Smooth muscle cell (in vitro differentiated cells): ENCODE results near the gene GPX6. TPM values are rescaled to one million over a fixed set of nuclear protein-coding genes. Genes with fewer than 3 reads are reported as not detected.

Experiments
- DNase-seq: peaks from one replicate; lab custom pipeline; 2025; ENCODE audit not compliant: unreplicated experiment; lab: John Stamatoyannopoulos, UW
- H2AFZ ChIP-seq: fragments of 200-600 bp; sonication (generic); 2 replicates; pipeline ENCODE4 v1.6.0; 2016; ENCODE audit warnings: antibody characterized with exemption, low read depth, mild to moderate bottlenecking
- H3F3A ChIP-seq: fragments of 200-600 bp; sonication (generic); 2 replicates; pipeline ENCODE4 v1.6.0; 2017; ENCODE audit warnings: antibody characterized with exemption, low read depth
- H3K27ac ChIP-seq: fragments of 200-600 bp; sonication (generic); 2 replicates; pipeline ENCODE4 v1.5.1; 2016; ENCODE audit warnings: low read depth, mild to moderate bottlenecking
- H3K27me3 ChIP-seq: fragments of 200-600 bp; sonication (generic); 2 replicates; pipeline ENCODE4 v1.6.1; 2016; ENCODE audit warnings: low read depth, mild to moderate bottlenecking
- H3K36me3 ChIP-seq: fragments of 200-600 bp; sonication (generic); 2 replicates; pipeline ENCODE4 v1.5.1; 2016; ENCODE audit warnings: low read depth
- H3K4me1 ChIP-seq: fragments of 200-600 bp; sonication (generic); 2 replicates; pipeline ENCODE4 v1.5.1; 2016; ENCODE audit warnings: low read depth
- H3K4me2 ChIP-seq: fragments of 200-600 bp; sonication (generic); 2 replicates; pipeline ENCODE4 v1.6.0; 2016; ENCODE audit warnings: mild to moderate bottlenecking
- H3K4me3 ChIP-seq: fragments of 200-600 bp; sonication (generic); 2 replicates; pipeline ENCODE4 v1.5.1; 2016; ENCODE audit warnings: mild to moderate bottlenecking
- H3K79me2 ChIP-seq: fragments of 200-600 bp; sonication (generic); 2 replicates; pipeline ENCODE4 v1.6.0; 2016; ENCODE audit warnings: low read depth, mild to moderate bottlenecking
- H3K9ac ChIP-seq: fragments of 200-600 bp; sonication (generic); 2 replicates; pipeline ENCODE4 v1.6.0; 2016; ENCODE audit warnings: low read depth
- H3K9me3 ChIP-seq: fragments of 200-600 bp; sonication (generic); replicated peaks from 2 replicates; pipeline ENCODE4 v1.5.1; 2016; ENCODE audit warnings: low read depth
- H4K20me1 ChIP-seq: fragments of 200-600 bp; sonication (generic); 2 replicates; pipeline ENCODE4 v1.6.0; 2016; ENCODE audit warnings: low read depth
- WGBS: methylation state at CpG from one replicate; pipeline ENCODE4 v1.1.7; 2016; ENCODE audit warnings: low lambda C conversion rate; 5-methylcytosine and 5-hydroxymethylcytosine counted together
- polyA plus RNA-seq: library from polyadenylated mRNA; unstranded; fragments of >200 nt; fragmentation: Nextera tagmentation; extraction: Ambion mirVana; gene quantifications from 2 replicates; pipeline ENCODE4 v1.2.1, GENCODE V29; 2016
- total RNA-seq: library from RNA; depleted of rRNA; stranded (reverse); fragments of >200 nt; gene quantifications from 2 replicates; pipeline ENCODE4 v1.2.3, GENCODE V29; 2014
- TF ChIP-seq, protein P1 (sequence below): fragments of 200-600 bp; sonication (generic); IDR thresholded peaks from 2 replicates; pipeline ENCODE4 v1.5.1; 2017; ENCODE audit warnings: borderline replicate concordance, mild to moderate bottlenecking, antibody characterized with exemption; ENCODE audit not compliant: insufficient read depth, poor library complexity, severe bottlenecking

GPX6 gene
- total and polyA plus RNA-seq, 2 experiments from 2014 or later = not detected

- 4% methylated on average over 30 of the region's 30 CpGs for WGBS
- H3K27me3 ChIP-seq = no peaks in the 10 kb centered on the region
- TF ChIP-seq, protein P1, sequence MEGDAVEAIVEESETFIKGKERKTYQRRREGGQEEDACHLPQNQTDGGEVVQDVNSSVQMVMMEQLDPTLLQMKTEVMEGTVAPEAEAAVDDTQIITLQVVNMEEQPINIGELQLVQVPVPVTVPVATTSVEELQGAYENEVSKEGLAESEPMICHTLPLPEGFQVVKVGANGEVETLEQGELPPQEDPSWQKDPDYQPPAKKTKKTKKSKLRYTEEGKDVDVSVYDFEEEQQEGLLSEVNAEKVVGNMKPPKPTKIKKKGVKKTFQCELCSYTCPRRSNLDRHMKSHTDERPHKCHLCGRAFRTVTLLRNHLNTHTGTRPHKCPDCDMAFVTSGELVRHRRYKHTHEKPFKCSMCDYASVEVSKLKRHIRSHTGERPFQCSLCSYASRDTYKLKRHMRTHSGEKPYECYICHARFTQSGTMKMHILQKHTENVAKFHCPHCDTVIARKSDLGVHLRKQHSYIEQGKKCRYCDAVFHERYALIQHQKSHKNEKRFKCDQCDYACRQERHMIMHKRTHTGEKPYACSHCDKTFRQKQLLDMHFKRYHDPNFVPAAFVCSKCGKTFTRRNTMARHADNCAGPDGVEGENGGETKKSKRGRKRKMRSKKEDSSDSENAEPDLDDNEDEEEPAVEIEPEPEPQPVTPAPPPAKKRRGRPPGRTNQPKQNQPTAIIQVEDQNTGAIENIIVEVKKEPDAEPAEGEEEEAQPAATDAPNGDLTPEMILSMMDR = peak; percentile 44
- no peaks in the 10 kb centered on the region for H3K36me3 ChIP-seq
- no peak overlapping the region for H3K27ac ChIP-seq
- DNase-seq = peak; percentile 28
- H3F3A ChIP-seq = peaks cover 18% of the 10 kb centered on the region
- H3K4me1 ChIP-seq = peaks cover 12% of the 10 kb centered on the region
- no peaks in the 10 kb centered on the region for H3K79me2 ChIP-seq
- no peak overlapping the region for H3K9ac ChIP-seq
- no peaks in the 10 kb centered on the region for H4K20me1 ChIP-seq
- H3K9me3 ChIP-seq = no peaks in the 10 kb centered on the region
- H2AFZ ChIP-seq = peak overlapping the region; percentile 34
- H3K4me3 ChIP-seq = peak overlapping the region; percentile 57
- peak overlapping the region; percentile 94 for H3K4me2 ChIP-seq
Measured at GRCh38 chr6:28542440-28543296, 27.1 kb upstream of the GPX6 start.

- Histone ChIP-seq H3K4me2 (peak overlapping the region; percentile 94), H3K9ac (no peak overlapping the region), H4K20me1 (no peaks in the 10 kb centered on the region), H3K27me3 (no peaks in the 10 kb centered on the region), H2AFZ (peak overlapping the region; percentile 34), H3K4me1 (peaks cover 18% of the 10 kb centered on the region), H3K27ac (no peak overlapping the region), H3K4me3 (peak overlapping the region; percentile 57), H3K79me2 (no peaks in the 10 kb centered on the region), H3K36me3 (no peaks in the 10 kb centered on the region), H3F3A (peaks cover 23% of the 10 kb centered on the region), H3K9me3 (no peaks in the 10 kb centered on the region)
- no peak for DNase-seq
- 53% methylated on average over 7 of the region's 7 CpGs for WGBS
- TF ChIP-seq, protein P1 = no peak
Measured at GRCh38 chr6:28541996-28542395, 26.4 kb upstream of the GPX6 start.

GRCh38 chr6:28537509-28538140 lies 22.0 kb upstream of the GPX6 start:
- Histone ChIP-seq H2AFZ (peak overlapping the region; percentile 97), H3K27ac (peak overlapping the region; percentile 24), H3K79me2 (no peaks in the 10 kb centered on the region), H3F3A (peaks cover 17% of the 10 kb centered on the region), H3K4me2 (peak overlapping the region; percentile 88), H3K9me3 (no peaks in the 10 kb centered on the region), H3K27me3 (no peaks in the 10 kb centered on the region), H3K4me3 (peak overlapping the region; percentile 70), H4K20me1 (no peaks in the 10 kb centered on the region), H3K4me1 (peaks cover 14% of the 10 kb centered on the region), H3K9ac (peak overlapping the region; percentile 58), H3K36me3 (no peaks in the 10 kb centered on the region)
- WGBS = 13% methylated on average over 22 of the region's 22 CpGs
- TF ChIP-seq, protein P1 = no peak
- DNase-seq = no peak
